CD4-positive, alpha-beta T cell treated with Interleukin-21 for 1 hour (primary cell): ENCODE measurements around the gene P2RY12.
"Not testable (repeated sequence)": the region's sequence is repeated elsewhere in the genome, so short reads cannot be mapped to it uniquely, and the experiment has no call there.

Experiments used
- DNase-seq: peaks from one replicate; pipeline ENCODE4 v3.0.0-alpha.2; 2020

P2RY12 gene

DNA sequence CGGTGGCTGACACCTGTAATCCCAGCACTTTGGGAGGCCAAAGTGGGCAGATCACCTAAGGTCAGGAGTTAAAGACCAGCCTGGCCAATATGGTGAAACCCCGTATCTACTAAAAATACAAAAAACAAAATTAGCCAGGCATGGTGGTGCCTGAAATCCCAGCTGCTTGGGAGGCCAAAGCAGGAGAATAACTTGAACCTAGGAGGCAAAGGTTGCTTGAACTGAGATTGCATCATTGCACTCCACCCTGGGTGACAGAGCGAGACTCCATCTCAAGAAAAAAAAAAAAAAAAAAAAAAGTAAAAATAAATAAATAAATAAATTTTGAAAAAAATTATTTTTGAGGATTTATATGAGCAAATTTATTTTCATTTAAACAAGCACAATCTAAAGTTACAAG is 7.6 kb upstream of the P2RY12 start:
- not testable (repeated sequence) for DNase-seq

- no peak for DNase-seq
These were observed 7.2 kb upstream of the P2RY12 start for GRCh38 chr3:151391720-151392119.

GRCh38 chr3:151387842-151388241 is 3.3 kb upstream of the P2RY12 start:
- DNase-seq = no peak

GRCh38 chr3:151387432-151387831 is 2.9 kb upstream of the P2RY12 start:
- DNase-seq = no peak

DNA sequence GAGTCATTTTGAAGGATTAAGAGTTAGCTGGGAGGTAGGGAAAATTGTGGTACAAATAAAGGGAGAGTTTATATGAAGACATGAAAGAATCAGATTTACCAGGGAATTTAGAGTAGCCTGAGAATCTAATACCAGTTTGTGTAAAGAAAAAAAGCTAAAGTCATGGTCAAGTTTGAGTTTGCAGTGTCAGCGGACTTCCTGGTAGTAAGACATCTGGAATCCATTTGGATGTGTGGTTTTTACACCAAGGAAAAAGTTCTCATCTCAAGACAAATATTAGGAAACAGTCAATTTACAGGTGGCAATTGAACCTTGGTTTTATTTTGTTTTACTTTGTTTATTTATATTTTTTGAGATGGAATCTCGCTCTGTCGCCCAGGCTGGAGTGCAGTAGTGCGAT is 1.5 kb upstream of the P2RY12 start:
- DNase-seq = no peak

GRCh38 chr3:151383956-151384355 is 597 bp downstream of the P2RY12 start:
- no peak for DNase-seq

GRCh38 chr3:151383111-151383510 is 1.4 kb downstream of the P2RY12 start:
- no peak for DNase-seq

GRCh38 chr3:151382671-151383070 is 1.9 kb downstream of the P2RY12 start:
- DNase-seq = no peak

GRCh38 chr3:151379083-151379734 is 5.3 kb downstream of the P2RY12 start:
- DNase-seq = no peak

DNA sequence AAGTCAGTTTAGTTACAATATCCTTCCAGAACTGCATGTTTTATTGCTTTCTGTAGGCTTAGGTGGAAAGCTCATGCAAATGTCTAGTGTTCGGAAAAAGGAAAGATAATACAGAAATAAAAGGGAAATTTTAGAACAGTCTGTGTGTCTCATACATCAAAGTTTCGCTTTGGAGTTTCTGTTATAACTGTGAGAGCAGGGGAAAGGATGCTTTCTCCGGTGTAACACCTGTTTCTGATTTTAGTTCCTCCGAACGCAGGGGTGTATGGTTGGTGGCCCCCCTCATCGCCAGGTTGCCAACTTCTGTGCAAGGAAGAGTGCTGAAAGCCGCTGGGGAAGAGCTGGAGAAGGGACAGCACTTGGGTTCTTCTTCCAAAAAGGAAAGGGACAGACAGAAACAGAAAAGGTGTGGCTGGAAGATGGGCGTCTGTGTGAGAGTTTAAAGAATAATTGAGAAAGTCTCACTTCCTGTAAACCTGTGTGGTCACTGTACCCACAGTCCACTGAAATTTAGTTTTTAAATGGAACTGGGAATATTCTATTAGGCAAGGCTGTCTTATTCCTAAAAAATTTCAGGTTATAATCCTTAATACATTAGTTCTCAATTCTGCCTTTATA is 6.7 kb downstream of the P2RY12 start:
- DNase-seq = no peak

- DNase-seq = no peak
These were observed 12.3 kb downstream of the P2RY12 start for GRCh38 chr3:151372063-151372820.

DNA sequence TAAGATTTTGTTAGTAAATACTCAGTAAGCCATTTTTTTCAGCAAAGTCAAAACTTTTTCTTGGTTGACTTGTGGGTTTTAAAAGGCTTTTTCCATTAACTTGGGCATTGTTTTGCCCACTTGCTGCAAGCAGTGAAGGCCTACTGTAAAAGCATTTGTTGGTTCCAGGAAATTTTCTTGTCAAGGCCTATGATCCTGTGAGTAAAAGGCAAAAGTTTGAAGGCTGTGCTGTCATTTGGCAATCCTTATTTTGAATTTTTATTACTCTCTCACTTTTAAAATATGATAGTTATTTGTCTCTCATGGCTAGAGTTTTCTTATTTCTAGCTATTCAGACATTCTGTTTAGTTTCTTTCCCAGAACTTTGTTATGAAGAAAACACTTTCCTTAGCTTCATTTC is 13.0 kb downstream of the P2RY12 start:
- DNase-seq = no peak

- no peak for DNase-seq
These were observed 17.1 kb downstream of the P2RY12 start for GRCh38 chr3:151367448-151367847.

DNA sequence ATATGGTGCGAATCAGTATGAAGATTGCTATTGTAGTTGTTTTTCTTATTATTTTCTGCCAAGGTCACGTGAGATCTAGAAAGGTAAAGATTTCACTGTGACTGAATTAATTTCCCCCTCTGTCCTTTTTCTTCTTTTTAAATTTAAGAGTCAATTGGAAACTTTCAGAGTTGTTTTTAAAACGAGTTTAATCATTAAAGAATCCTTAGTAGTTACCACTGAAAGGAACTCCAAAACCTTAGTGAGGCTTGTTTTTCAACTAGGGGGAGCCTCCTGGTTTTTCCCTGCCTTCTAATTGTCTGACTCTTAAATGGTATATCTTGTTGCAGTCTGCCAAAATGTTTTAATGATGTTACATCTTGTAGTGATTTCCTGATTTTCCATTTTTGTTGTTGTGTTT is 17.6 kb downstream of the P2RY12 start:
- no peak for DNase-seq

GRCh38 chr3:151362751-151363174 is 21.8 kb downstream of the P2RY12 start:
- DNase-seq = no peak

DNA sequence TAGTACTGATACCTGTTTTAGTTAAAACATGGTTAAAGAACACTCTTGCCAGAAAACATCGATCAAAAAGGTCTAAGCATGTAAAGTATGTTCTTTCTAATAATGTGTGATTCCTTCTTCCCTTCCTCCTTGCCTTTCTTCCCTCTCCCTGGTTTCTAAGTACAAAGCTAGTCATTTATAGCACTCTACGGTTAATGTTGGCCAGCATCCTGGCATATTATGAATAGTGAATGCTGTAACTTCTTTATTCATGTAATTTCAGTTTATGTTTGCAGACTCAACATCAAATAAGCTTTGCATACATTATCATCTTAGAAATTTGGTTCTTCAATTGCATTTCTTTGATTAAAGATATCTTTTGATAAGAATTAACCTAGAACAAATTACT is 27.1 kb downstream of the P2RY12 start:
- DNase-seq = no peak

GRCh38 chr3:151356794-151357462 is 27.6 kb downstream of the P2RY12 start:
- no peak for DNase-seq

DNA sequence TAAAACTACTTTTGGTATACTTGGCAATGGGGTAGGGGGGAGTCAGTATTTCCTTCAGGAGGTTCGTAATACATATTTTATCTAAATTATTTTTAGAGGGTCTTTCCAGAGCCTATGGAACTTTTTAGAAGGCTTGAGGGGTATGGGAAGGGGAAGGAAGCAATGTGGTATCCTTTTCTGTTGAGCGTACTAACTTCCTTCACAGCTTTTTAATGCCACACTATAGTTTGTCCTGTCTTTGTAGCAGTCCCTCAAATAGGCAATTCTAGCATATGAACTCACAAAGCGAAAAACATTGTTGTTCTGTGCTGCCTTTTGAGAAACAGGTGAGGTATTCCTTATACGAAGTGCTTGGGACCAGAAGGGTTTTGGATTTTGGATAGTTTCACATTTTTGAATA is 32.9 kb downstream of the P2RY12 start:
- no peak for DNase-seq

GRCh38 chr3:151351219-151351618 is 33.3 kb downstream of the P2RY12 start:
- DNase-seq = no peak

DNA sequence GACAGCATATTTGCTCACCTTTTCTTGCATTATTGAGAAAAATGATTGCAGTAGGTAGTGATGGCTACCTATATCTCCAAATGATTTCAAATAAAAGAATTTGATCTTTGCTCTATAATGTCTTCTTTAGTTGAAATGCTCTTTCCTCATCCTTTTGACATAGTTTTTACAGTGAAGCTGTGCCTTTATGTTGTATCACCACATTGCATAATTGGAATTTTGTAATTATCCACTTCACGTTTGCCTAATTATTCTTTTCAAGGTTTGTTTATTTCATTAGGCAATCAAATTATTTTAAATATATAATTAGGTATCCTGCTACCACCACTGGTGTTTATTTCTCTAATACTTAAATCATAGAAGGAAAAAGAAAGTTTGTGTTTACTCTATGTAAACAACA is 33.9 kb downstream of the P2RY12 start:
- no peak for DNase-seq

- DNase-seq = no peak
These were observed 37.1 kb downstream of the P2RY12 start for GRCh38 chr3:151347432-151347831.

GRCh38 chr3:151346292-151346691 is 38.3 kb downstream of the P2RY12 start:
- no peak for DNase-seq

DNA sequence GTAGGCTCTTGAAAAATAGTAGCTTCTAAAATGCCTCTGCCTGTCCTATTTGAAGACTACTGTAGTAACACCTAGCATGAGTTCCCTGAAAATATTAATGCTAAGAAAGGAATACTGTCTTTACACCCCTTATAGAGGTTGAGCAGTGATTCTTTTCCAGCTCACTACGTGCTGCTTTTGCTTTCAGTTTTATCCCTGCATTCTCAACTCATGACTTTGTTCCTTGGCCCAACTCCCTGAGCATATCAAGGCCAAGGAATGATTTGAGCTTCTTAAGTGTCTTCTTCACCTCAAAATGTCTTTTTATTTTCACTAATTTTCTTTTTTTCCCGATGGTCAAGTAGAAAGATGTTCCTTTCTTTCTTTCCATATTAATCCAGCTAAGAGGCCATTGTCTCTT is 38.7 kb downstream of the P2RY12 start:
- no peak for DNase-seq

DNA sequence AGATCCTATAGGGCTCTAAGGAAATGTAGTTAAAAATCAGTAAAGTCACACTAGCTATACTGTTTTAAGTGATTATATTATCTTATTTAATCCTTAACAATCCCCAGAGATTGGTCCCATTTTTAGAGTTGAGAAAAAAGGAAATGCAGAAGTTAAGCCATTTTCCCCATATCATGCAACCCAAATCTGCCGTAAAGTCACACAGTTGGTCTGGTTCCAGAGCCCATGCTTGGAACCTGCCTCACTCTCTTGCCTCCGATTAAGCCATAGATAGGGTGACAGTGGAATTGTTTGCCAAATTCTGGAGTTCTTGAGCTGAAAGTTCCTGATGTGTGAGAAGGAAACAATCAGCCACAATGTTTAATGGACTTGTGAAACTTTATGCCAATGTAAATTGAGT is 52.9 kb downstream of the P2RY12 start:
- no peak for DNase-seq
